Mesendoderm (in vitro differentiated cells): Measurements from ENCODE around the gene PTPN20.
A peak's percentile ranks its signal among the peaks of the same experiment; 100 is the strongest.
"Not testable (repeated sequence)": the region's sequence is repeated elsewhere in the genome, so short reads cannot be mapped to it uniquely, and the experiment has no call there.

Experiments used
- DNase-seq: peaks from one replicate; pipeline ENCODE4 v3.0.0; 2013
- H2AK5ac ChIP-seq: 2 replicates; pipeline ENCODE4 v1.6.1; 2013; ENCODE audit warnings: low read length, inconsistent platforms
- H2BK120ac ChIP-seq: 2 replicates; pipeline ENCODE4 v1.6.1; 2013; ENCODE audit warnings: low read depth, mild to moderate bottlenecking, low read length, moderate library complexity, mixed read lengths
- H2BK15ac ChIP-seq: replicated peaks from 2 replicates; pipeline ENCODE4 v1.6.1; 2013; ENCODE audit warnings: low read depth, mild to moderate bottlenecking, moderate library complexity
- H2BK5ac ChIP-seq: 2 replicates; pipeline ENCODE4 v1.6.1; 2013; ENCODE audit warnings: low read length, inconsistent platforms
- H3K18ac ChIP-seq: 2 replicates; pipeline ENCODE4 v1.6.1; 2013; ENCODE audit warnings: mild to moderate bottlenecking, low read length, mixed read lengths
- H3K23ac ChIP-seq: one replicate; pipeline ENCODE4 v1.6.1; 2013; ENCODE audit warnings: low read length
- H3K27ac ChIP-seq: 2 replicates; pipeline ENCODE4 v1.5.1; 2013; ENCODE audit warnings: low read depth, mild to moderate bottlenecking, inconsistent platforms, low read length, moderate library complexity
- H3K27me3 ChIP-seq: 2 replicates; pipeline ENCODE4 v1.6.1; 2013; ENCODE audit warnings: low read length, control low read depth, mild to moderate bottlenecking, inconsistent platforms; ENCODE audit not compliant: insufficient read depth, poor library complexity
- H3K36me3 ChIP-seq: 2 replicates; pipeline ENCODE4 v1.6.1; 2013; ENCODE audit warnings: low read length, inconsistent platforms; ENCODE audit not compliant: control insufficient read depth, insufficient read depth
- H3K4ac ChIP-seq: one replicate; pipeline ENCODE4 v1.6.1; 2013; ENCODE audit warnings: low read depth, mild to moderate bottlenecking, low read length, moderate library complexity
- H3K4me1 ChIP-seq: 2 replicates; pipeline ENCODE4 v1.6.1; 2013; ENCODE audit warnings: low read depth, low read length, inconsistent platforms; ENCODE audit not compliant: control insufficient read depth
- H3K4me2 ChIP-seq: 2 replicates; pipeline ENCODE4 v1.6.1; 2013; ENCODE audit warnings: low read length
- H3K4me3 ChIP-seq: 2 replicates; pipeline ENCODE4 v1.5.1; 2013; ENCODE audit warnings: mild to moderate bottlenecking, low read length
- H3K56ac ChIP-seq: one replicate; pipeline ENCODE4 v1.6.1; 2013; ENCODE audit warnings: low read length
- H3K79me1 ChIP-seq: 2 replicates; pipeline ENCODE4 v1.6.1; 2013; ENCODE audit warnings: low read length, inconsistent platforms
- H3K79me2 ChIP-seq: 2 replicates; pipeline ENCODE4 v1.6.1; 2013; ENCODE audit warnings: mild to moderate bottlenecking, low read length; ENCODE audit not compliant: control insufficient read depth, insufficient read depth
- H3K9ac ChIP-seq: 2 replicates; pipeline ENCODE4 v1.6.1; 2013; ENCODE audit warnings: low read length, inconsistent platforms
- H4K5ac ChIP-seq: one replicate; pipeline ENCODE4 v1.6.1; 2013; ENCODE audit warnings: low read length
- H4K8ac ChIP-seq: one replicate; pipeline ENCODE4 v1.6.1; 2013; ENCODE audit warnings: low read depth, mild to moderate bottlenecking, control low read depth, low read length, moderate library complexity
- WGBS: extraction: QIAGEN DNeasy Blood & Tissue Kit; methylation state at CpG from one replicate; pipeline ENCODE4 v1.1.7; 2013; ENCODE audit warnings: low lambda C conversion rate, missing lambda C conversion rate; ENCODE audit not compliant: insufficient coverage; ENCODE audit errors: extremely low coverage; 5-methylcytosine and 5-hydroxymethylcytosine counted together

The PTPN20 gene

DNA sequence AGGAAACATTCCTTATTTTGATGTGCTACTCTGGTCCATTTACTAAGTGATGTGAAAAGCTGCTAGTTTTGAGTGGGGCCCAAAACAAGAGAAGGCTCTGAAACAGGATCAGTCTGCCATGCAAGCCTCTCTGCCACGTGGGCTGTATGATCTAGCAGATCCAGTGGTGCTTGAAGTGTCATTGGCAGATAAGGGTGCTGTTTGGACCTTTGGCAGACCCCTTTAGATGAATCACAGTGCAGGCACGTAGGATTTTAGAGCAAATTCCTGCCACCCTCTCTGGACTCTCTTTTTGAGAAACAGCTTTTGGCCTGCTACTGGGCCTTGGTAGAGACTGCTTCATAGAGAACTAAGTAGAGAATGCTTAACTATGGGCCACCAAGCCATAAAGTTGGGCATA is 69.0 kb downstream of the PTPN20 start:
- H3K4me1 ChIP-seq, H4K8ac ChIP-seq, H3K27ac ChIP-seq, H3K23ac ChIP-seq, H3K18ac ChIP-seq, DNase-seq, H2AK5ac ChIP-seq, H3K4me2 ChIP-seq, H2BK15ac ChIP-seq, H3K9ac ChIP-seq, H3K4ac ChIP-seq, H2BK120ac ChIP-seq, H3K79me2 ChIP-seq, H3K79me1 ChIP-seq, H2BK5ac ChIP-seq, H3K27me3 ChIP-seq, H3K4me3 ChIP-seq, H3K56ac ChIP-seq, H3K36me3 ChIP-seq, H4K5ac ChIP-seq: not testable (repeated sequence)
- no CpG with 5 or more reads among the region's 2 CpGs for WGBS

DNA sequence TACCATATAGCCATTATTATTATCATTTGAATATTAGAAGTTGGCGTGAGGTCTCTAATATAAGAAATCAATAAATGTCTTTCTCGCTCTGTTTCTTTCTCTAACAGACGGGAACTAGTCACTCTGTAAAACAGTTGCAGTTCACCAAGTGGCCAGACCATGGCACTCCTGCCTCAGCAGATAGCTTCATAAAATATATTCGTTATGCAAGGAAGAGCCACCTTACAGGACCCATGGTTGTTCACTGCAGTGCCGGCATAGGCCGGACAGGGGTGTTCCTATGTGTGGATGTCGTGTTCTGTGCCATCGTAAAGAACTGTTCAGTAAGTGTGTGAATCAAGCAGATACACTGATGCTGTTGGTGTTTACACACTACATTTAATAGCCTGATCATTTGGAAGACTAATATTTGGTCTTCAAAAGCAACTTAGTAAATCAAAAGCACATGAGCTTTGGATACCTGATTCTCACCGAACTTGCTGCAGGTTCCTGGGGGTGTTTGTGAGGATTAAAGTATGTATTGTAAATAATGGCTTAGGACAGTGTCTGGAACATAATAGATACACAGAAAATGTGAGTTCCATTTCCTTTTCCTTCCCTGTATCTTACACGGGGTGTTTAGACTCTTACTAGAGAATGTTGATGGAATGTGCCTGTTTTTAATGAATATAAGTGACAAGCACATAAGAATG is 76.2 kb downstream of the PTPN20 start:
- not testable (repeated sequence) for H4K8ac ChIP-seq, H3K4me3 ChIP-seq, H3K36me3 ChIP-seq, H3K4ac ChIP-seq, H3K79me2 ChIP-seq, H3K27me3 ChIP-seq, H4K5ac ChIP-seq, H3K56ac ChIP-seq, H3K23ac ChIP-seq, DNase-seq, H3K27ac ChIP-seq, H2BK5ac ChIP-seq, H3K4me1 ChIP-seq, H3K18ac ChIP-seq, H2BK15ac ChIP-seq, H3K79me1 ChIP-seq, H3K4me2 ChIP-seq, H3K9ac ChIP-seq, H2AK5ac ChIP-seq, H2BK120ac ChIP-seq
- WGBS, result no CpG with 5 or more reads among the region's 10 CpGs

- DNase-seq, result peak; percentile 74
- no peaks in the 10 kb centered on the region for H3K36me3 ChIP-seq
- H3K4ac ChIP-seq, result no peak overlapping the region
- H3K27ac ChIP-seq, result no peak overlapping the region
- H3K79me2 ChIP-seq, result no peaks in the 10 kb centered on the region
- peak overlapping the region; percentile 17 for H3K9ac ChIP-seq
- H3K79me1 ChIP-seq, result no peaks in the 10 kb centered on the region
- no peak overlapping the region for H3K23ac ChIP-seq
- H3K4me2 ChIP-seq, result no peak overlapping the region
- no peaks in the 10 kb centered on the region for H3K4me1 ChIP-seq
- no peak overlapping the region for H2BK120ac ChIP-seq
- H4K5ac ChIP-seq, result peak overlapping the region; percentile 72
- H2BK5ac ChIP-seq, result no peak overlapping the region
- H3K27me3 ChIP-seq, result no peaks in the 10 kb centered on the region
- H2BK15ac ChIP-seq, result no peak overlapping the region
- H3K4me3 ChIP-seq, result no peak overlapping the region
- no CpG with 5 or more reads among the region's 7 CpGs for WGBS
- no peak overlapping the region for H2AK5ac ChIP-seq
- H3K56ac ChIP-seq, result peak overlapping the region; percentile 76
- H3K18ac ChIP-seq, result no peak overlapping the region
- H4K8ac ChIP-seq, result no peak overlapping the region
Measured at GRCh38 chr10:46992803-46993561, 81.8 kb downstream of the PTPN20 start.

DNA sequence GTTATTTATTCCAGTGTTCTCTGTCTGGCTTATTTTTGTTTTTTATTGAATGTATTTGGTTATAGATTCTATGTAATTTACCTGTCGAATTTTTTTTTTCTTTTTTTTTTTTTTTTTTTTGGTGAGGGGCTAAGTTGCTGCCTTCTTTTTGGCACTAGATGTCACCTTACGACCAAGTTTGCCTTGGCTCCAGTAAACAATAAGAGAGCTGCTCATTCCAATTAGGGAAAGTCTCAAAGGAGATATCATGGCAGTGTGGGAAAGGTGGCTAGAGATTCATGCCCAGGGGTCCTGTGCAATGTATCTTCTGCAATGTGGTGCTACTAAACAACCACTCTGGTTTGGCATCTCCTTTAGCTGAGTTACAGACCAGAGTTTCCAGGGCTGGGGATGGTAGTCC is 84.0 kb downstream of the PTPN20 start:
- H2BK15ac ChIP-seq, result no peak overlapping the region
- H2BK5ac ChIP-seq, result no peak overlapping the region
- no peak overlapping the region for H2BK120ac ChIP-seq
- no peak overlapping the region for H4K8ac ChIP-seq
- H3K9ac ChIP-seq, result no peak overlapping the region
- no peak overlapping the region for H3K4me3 ChIP-seq
- no peaks in the 10 kb centered on the region for H3K79me2 ChIP-seq
- WGBS, result no CpG with 5 or more reads among the region's 2 CpGs
- no peak overlapping the region for H3K56ac ChIP-seq
- no peak overlapping the region for H3K18ac ChIP-seq
- H3K27me3 ChIP-seq, result no peaks in the 10 kb centered on the region
- no peak overlapping the region for H3K4ac ChIP-seq
- H3K27ac ChIP-seq, result no peak overlapping the region
- H3K4me2 ChIP-seq, result no peak overlapping the region
- H3K4me1 ChIP-seq, result no peaks in the 10 kb centered on the region
- no peak overlapping the region for H3K23ac ChIP-seq
- H3K36me3 ChIP-seq, result no peaks in the 10 kb centered on the region
- no peaks in the 10 kb centered on the region for H3K79me1 ChIP-seq
- no peak overlapping the region for H4K5ac ChIP-seq
- DNase-seq, result peak; percentile 62
- no peak overlapping the region for H2AK5ac ChIP-seq

DNA sequence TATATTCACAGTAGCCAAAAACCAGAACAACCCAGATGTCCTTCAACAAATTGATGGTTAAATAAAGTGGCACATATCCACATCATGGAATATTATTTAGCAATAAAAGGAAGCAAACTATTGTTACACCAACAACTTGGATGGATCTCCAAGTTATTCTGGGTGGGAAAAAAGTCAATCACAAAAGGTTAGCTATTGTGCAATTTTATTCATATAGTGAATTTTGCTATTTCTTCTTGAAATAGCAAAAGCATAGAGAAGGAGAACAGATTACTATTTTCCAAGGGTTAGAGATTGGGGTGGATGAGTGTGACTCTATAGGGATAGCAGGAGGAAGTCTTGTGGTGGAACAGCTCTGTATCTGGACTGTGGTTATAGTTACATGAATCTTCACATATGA is 87.0 kb downstream of the PTPN20 start:
- H3K79me2 ChIP-seq, result no peaks in the 10 kb centered on the region
- no peak overlapping the region for H3K4me2 ChIP-seq
- H3K9ac ChIP-seq, result no peak overlapping the region
- no peak overlapping the region for H3K23ac ChIP-seq
- no peaks in the 10 kb centered on the region for H3K4me1 ChIP-seq
- no peak overlapping the region for H2BK15ac ChIP-seq
- DNase-seq, result no peak
- no peak overlapping the region for H4K8ac ChIP-seq
- H3K4ac ChIP-seq, result no peak overlapping the region
- no peak overlapping the region for H4K5ac ChIP-seq
- H2AK5ac ChIP-seq, result no peak overlapping the region
- no peaks in the 10 kb centered on the region for H3K27me3 ChIP-seq
- H3K36me3 ChIP-seq, result no peaks in the 10 kb centered on the region
- no peak overlapping the region for H3K4me3 ChIP-seq
- no peak overlapping the region for H3K56ac ChIP-seq
- H3K27ac ChIP-seq, result no peak overlapping the region
- H2BK5ac ChIP-seq, result no peak overlapping the region
- no peak overlapping the region for H2BK120ac ChIP-seq
- H3K79me1 ChIP-seq, result no peaks in the 10 kb centered on the region
- no peak overlapping the region for H3K18ac ChIP-seq
